GM21447 (cell line): ENCODE measurements around the gene UNC45A.

Source experiments
- ATAC-seq: cut with Tn5 transposase; IDR thresholded peaks from one replicate; pipeline ENCODE4 v1.9.1; 2021; ENCODE audit not compliant: unreplicated experiment

Gene UNC45A

GRCh38 chr15:90934949-90935751 is at the start of gene UNC45A:
Gene UNC45A, plus strand, starts transcription at chr15:90935285. Its CDS starts 40 bp downstream, at chr15:90935325.
- ATAC-seq, result peak; percentile 53

DNA sequence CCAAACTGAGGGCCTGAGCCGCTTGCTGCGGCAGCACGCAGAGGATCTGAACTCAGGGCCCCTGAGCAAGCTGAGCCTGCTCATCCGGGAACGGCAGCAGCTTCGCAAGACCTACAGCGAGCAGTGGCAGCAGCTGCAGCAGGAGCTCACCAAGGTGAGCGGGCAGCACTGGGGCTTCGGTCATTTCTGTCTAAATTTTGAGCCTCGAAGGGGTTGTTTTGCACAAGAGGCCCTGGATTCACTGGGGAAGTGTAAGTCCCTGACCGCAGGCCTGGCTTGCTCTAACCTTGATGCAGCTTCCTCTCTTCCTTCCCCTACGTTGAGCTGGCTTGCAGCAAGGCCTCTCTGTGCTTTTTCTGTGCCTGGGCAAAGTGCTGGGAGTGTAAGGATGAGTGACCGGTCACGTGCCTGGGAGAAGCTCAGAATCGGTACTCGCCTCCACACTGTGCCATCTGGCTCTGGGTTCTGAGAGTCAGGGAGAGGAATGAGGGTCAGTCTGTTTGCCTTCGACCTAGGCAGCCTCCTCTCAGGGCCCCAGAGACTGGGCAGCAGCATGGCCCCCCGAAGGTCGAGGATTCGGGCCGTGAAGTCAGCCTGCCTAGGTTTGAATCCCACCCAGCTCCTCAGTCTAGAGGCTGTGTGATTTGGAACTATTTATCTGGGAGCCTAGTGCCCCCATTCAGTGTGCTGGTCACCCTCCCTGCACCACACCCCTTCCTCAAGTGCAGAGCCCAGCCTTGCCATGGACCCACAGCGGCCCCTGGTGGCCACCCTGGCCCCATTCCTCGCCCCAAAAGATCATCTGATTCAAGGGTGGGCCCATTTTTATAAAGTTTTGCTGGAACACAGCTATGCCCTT is 49.4 kb upstream of the UNC45A start:
- peak; percentile 46 for ATAC-seq

GRCh38 chr15:90886291-90886614 is 48.8 kb upstream of the UNC45A start:
- ATAC-seq, result no peak

- no peak for ATAC-seq
These were observed 48.0 kb upstream of the UNC45A start for GRCh38 chr15:90887037-90887481.

GRCh38 chr15:90889313-90889730 is 45.8 kb upstream of the UNC45A start:
- ATAC-seq, result no peak

GRCh38 chr15:90889736-90890456 is 45.2 kb upstream of the UNC45A start:
- ATAC-seq, result no peak

DNA sequence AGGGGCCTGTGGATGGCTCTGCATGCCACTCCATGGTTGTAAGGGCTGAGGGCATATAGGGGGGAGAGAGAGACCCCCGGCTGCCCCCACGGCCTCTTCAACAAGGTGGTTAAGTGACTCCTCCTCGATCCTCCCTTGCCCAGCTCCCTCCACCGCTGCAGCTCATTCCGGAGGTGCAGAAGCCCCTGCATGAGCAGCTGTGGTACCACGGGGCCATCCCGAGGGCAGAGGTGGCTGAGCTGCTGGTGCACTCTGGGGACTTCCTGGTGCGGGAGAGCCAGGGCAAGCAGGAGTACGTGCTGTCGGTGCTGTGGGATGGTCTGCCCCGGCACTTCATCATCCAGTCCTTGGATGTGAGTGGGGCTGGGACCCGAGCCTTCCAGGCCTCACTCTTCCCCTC is 44.2 kb upstream of the UNC45A start:
- no peak for ATAC-seq

DNA sequence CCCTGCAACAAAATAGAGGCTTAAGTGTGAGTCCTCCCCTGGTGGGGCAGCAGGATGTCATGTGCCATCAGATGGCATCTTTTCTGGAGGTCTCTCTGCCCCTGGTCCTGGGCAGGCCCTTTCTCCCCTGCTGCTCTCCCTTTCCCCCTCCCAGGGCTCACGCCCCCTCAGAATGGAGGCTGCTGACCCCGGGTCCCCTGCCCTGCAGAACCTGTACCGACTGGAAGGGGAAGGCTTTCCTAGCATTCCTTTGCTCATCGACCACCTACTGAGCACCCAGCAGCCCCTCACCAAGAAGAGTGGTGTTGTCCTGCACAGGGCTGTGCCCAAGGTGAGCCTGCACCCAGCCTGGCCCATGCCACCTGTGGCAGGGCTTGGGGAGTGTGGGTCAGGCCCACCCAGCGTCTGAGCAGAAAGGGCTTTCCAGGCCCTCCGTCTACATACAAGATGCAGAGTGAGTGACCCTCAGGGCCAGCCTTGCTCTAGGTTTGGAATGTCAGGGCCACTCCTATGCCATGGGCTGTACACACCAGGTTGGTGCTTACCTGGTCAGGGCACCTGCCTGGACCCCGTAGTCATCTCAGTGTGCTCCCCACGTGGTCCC is 43.6 kb upstream of the UNC45A start:
- no peak for ATAC-seq

GRCh38 chr15:90892023-90892422 is 43.1 kb upstream of the UNC45A start:
- no peak for ATAC-seq

DNA sequence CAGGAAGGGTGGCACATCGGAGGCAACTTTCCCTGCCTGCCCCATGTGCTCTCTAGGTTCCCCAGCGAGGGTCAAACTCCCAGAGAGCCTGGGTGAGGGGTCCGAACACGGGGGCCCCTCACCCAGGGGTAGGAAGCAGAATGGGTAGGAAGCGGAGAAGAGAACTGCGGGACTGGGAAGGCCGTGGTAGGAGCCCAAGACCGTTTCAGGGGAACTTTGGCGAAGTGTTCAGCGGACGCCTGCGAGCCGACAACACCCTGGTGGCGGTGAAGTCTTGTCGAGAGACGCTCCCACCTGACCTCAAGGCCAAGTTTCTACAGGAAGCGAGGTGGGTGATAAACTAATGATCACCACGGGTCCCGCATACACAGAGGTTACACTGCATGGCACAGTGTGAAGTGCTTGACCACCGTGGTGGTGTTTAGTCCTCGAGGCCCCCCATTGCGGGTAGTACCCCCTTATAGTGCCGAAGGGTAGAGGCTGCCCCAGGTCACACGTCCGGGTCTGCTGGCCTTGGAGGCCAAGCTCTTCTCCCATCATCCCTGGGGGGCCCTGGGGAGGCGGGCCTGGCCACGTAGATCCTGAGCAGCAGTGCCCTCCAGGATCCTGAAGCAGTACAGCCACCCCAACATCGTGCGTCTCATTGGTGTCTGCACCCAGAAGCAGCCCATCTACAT is 42.4 kb upstream of the UNC45A start:
- ATAC-seq, result no peak

DNA sequence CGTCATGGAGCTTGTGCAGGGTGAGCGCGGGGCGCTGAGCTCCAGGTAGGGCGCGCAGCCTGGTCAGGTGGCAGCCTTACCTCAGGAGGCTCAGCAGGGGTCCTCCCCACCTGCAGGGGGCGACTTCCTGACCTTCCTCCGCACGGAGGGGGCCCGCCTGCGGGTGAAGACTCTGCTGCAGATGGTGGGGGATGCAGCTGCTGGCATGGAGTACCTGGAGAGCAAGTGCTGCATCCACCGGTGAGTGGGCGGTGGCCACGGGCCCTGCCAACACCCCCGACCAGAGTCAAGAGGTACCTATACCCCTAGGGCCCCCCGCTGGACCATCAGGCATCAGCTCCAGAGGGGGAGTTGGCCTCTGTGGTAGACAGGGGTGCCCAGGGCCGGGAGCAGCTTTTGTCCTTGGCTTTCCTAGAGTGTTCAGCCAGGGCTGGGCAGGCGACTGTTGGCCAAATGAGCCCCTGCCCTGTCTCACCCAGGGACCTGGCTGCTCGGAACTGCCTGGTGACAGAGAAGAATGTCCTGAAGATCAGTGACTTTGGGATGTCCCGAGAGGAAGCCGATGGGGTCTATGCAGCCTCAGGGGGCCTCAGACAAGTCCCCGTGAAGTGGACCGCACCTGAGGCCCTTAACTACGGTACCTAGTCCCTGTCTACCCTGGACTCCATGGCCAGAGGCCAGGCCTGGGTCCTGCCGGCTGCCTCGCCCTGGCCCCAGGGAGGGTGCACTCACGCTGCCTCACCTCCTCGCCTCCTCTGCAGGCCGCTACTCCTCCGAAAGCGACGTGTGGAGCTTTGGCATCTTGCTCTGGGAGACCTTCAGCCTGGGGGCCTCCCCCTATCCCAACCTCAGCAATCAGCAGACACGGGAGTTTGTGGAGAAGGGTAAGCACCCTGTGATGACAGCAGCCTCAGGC is 41.7 kb upstream of the UNC45A start:
- ATAC-seq, result no peak

- no peak for ATAC-seq
These were observed 39.4 kb upstream of the UNC45A start for GRCh38 chr15:90895571-90896117.

- peak; percentile 64 for ATAC-seq
These were observed 37.9 kb upstream of the UNC45A start for GRCh38 chr15:90897131-90897655.

DNA sequence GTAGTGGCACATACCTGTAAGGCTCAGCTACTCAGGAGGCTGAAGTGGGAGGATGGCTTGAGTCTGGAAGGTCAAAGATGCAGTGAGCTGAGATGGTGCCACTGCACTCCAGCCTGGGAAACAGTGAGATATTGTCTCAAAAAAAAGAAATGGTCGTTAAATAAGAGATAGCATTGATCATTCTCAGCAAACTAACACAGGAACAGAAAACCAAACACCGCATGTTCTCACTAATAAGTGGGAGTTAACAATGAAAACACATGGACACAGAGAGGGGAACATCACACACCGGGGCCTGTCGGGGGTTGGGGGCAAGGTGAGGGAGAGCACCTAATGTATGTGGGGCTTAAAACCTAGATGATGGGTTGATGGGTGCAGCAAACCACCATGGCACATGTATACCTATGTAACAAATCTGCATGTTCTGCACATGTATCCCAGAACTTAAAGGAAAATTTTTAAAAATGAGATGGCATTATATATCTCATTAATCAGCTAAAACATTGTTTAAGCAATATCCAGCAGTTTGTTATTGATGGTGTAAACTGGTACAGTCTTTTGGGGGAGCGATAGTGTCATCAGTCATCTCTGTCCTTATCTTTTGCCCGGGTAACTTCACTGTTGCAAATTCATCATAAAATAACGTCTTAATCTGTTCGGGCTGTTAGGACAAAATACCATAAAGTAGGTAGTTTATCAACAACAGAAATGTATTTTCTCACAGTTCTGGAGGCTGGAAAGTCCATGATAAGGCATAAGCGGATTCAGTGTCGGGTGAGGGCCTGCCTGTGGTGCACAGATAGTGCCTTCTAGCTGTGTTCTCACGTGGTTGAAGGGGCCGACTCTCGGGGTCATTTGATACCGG is 33.7 kb upstream of the UNC45A start:
- no peak for ATAC-seq

- ATAC-seq, result peak; percentile 67
These were observed 32.8 kb upstream of the UNC45A start for GRCh38 chr15:90902040-90902839.

- peak; percentile 54 for ATAC-seq
These were observed 32.0 kb upstream of the UNC45A start, which contains the start of gene MAN2A2 for GRCh38 chr15:90902840-90903732. Gene MAN2A2, plus strand, starts transcription at chr15:90903302. Its CDS starts 906 bp downstream, at chr15:90904208.
